Lung (tissue), 12 donors: ENCODE results near the gene NPHP4. TPM values are rescaled to one million over a fixed set of nuclear protein-coding genes. Genes with fewer than 3 reads are reported as not detected.
"Not testable (repeated sequence)": the region's sequence is repeated elsewhere in the genome, so short reads cannot be mapped to it uniquely, and the experiment has no call there.

Source experiments
- ATAC-seq: fragments of 200-7000 bp; cut with Tn5 transposase; one replicate; pipeline ENCODE4 v1.9.1; 2020; ENCODE audit warnings: moderate number of reproducible peaks; ENCODE audit not compliant: insufficient read depth, low FRiP score
- DNase-seq, 3 donors: peaks; one replicate each; pipeline ENCODE4 v3.0.0-alpha.2; 2013 to 2017
- H3K27ac ChIP-seq, 2 donors: one replicate each; pipeline ENCODE4 v1.5.1; 2013; ENCODE audit warnings: mild to moderate bottlenecking in 2 of 2, moderate library complexity in 2 of 2, control low read depth in 1 of 2, inconsistent platforms in 1 of 2, low read depth in 1 of 2, low read length in 1 of 2
- H3K27me3 ChIP-seq, 3 donors: one replicate each; pipeline ENCODE4 v1.5.1; 2013; ENCODE audit warnings: low read length in 2 of 3; ENCODE audit not compliant: control insufficient read depth in 3 of 3, insufficient read depth in 3 of 3
- H3K36me3 ChIP-seq, 4 donors: one replicate each; pipeline ENCODE4 v1.5.1; 2013; ENCODE audit warnings: low read length in 4 of 4, mild to moderate bottlenecking in 1 of 4, moderate library complexity in 1 of 4; ENCODE audit not compliant: control insufficient read depth in 4 of 4, insufficient read depth in 4 of 4
- H3K4me1 ChIP-seq, 5 donors: one replicate each; pipeline ENCODE4 v1.5.1; 2013; ENCODE audit warnings: low read length in 5 of 5, mild to moderate bottlenecking in 2 of 5, moderate library complexity in 1 of 5; ENCODE audit not compliant: control insufficient read depth in 5 of 5, insufficient read depth in 5 of 5
- H3K4me3 ChIP-seq: one replicate; pipeline ENCODE4 v1.5.1; 2013; ENCODE audit warnings: mild to moderate bottlenecking, control low read depth, moderate library complexity
- H3K9ac ChIP-seq, 2 donors: one replicate each; pipeline ENCODE4 v1.5.1; 2013; ENCODE audit warnings: low read length in 2 of 2, control low read depth in 1 of 2; ENCODE audit not compliant: insufficient read depth in 1 of 2
- H3K9me3 ChIP-seq, 4 donors: one replicate each; pipeline ENCODE4 v1.5.1; 2013; ENCODE audit warnings: low read length in 3 of 4, mild to moderate bottlenecking in 1 of 4, moderate library complexity in 1 of 4; ENCODE audit not compliant: control insufficient read depth in 4 of 4, insufficient read depth in 3 of 4
- WGBS, 2 donors: extraction: QIAGEN DNeasy Blood & Tissue Kit; methylation state at CpG; one replicate each; pipeline ENCODE4 v1.1.7; 2013; 5-methylcytosine and 5-hydroxymethylcytosine counted together
- polyA plus RNA-seq, 2 donors: library from polyadenylated mRNA; stranded (reverse); fragments of 200-250 nt; gene quantifications; one replicate each; pipeline ENCODE4 v1.2.1, GENCODE V29; 2013
- total RNA-seq, 2 donors: library from RNA; depleted of rRNA in 1 of 2; stranded (reverse); fragments of >200 nt in 1 of 2; gene quantifications; one replicate each; pipeline ENCODE4 v1.2.1, GENCODE V29; 2014 to 2021
- TF ChIP-seq, protein P1 (sequence below): IDR thresholded peaks from 2 replicates; pipeline ENCODE4 v1.5.1; 2012; ENCODE audit warnings: mild to moderate bottlenecking; ENCODE audit errors: control extremely low read depth, extremely low read depth
- donor health status: control.
- donor health status: control.
- donor health status: Bipolar disorder and iron deficiency.
- donor health status: healthy.
- donor health status: DM: yes; HTN: yes; CAD: no.

Gene NPHP4
- total and polyA plus RNA-seq, 4 donors, result 6.0 to 23.3 (median 11.1) TPM

DNA sequence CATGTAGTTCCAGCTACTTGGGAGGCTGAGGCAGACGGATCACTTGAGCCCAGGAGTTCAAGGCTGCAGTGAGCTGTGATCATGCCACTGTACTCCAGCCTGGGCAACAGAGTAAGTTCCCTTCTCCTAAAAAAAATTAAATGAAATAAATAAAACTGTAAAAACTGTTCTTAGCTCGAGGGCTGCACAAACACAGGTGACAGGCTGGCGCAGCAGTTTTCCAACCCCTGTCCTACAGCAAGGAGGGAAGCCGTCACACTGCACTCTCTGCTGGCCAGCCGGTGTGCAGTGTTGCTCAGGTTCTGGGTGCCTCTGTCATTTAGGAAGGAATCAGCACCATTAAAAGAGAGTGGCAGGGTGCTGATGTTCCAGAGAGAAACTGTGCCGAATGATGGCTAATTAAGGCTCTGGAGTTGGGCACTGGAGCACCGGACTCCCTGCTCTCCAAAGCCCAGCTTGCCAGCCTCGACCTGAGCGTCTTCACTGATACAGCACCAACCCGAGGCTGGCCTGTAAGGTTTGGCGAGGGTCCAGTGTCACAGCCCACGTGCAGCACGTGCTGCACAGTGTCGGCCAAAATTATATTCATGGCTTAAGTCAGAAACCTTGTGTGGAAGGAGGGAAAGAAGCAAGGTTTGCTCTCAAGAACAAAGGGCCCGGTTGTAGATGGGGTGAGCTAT, 27.1 kb upstream of the NPHP4 start:
- Histone ChIP-seq H3K36me3 (no peaks in the 10 kb centered on the region), H3K27ac (no peak overlapping the region), H3K9me3 (no peaks in the 10 kb centered on the region), H3K4me1 (no peaks in the 10 kb centered on the region), H3K4me3 (no peak overlapping the region), H3K9ac (no peak overlapping the region), H3K27me3 (no peaks in the 10 kb centered on the region)
- WGBS, 2 donors, result 87 to 93% methylated on average over 15 of the region's 15 CpGs
- DNase-seq, result no peak
- TF ChIP-seq, protein P1, sequence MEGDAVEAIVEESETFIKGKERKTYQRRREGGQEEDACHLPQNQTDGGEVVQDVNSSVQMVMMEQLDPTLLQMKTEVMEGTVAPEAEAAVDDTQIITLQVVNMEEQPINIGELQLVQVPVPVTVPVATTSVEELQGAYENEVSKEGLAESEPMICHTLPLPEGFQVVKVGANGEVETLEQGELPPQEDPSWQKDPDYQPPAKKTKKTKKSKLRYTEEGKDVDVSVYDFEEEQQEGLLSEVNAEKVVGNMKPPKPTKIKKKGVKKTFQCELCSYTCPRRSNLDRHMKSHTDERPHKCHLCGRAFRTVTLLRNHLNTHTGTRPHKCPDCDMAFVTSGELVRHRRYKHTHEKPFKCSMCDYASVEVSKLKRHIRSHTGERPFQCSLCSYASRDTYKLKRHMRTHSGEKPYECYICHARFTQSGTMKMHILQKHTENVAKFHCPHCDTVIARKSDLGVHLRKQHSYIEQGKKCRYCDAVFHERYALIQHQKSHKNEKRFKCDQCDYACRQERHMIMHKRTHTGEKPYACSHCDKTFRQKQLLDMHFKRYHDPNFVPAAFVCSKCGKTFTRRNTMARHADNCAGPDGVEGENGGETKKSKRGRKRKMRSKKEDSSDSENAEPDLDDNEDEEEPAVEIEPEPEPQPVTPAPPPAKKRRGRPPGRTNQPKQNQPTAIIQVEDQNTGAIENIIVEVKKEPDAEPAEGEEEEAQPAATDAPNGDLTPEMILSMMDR, result no peak
- no peak for ATAC-seq

- H3K4me3 ChIP-seq, H3K36me3 ChIP-seq, H3K9ac ChIP-seq, DNase-seq, H3K27ac ChIP-seq, ATAC-seq, H3K9me3 ChIP-seq, H3K4me1 ChIP-seq, H3K27me3 ChIP-seq: not testable (repeated sequence)
- 90 to 92% methylated on average over 7 of the region's 7 CpGs for WGBS, 2 donors
Measured at GRCh38 chr1:6017654-6018053, 25.4 kb upstream of the NPHP4 start.

GRCh38 chr1:6016191-6016865, 24.1 kb upstream of the NPHP4 start:
- no peak overlapping the region for H3K4me3 ChIP-seq
- H3K9ac ChIP-seq, result no peak overlapping the region
- no peaks in the 10 kb centered on the region for H3K9me3 ChIP-seq
- H3K27ac ChIP-seq, result no peak overlapping the region
- H3K4me1 ChIP-seq, result no peaks in the 10 kb centered on the region
- ATAC-seq (no peak), DNase-seq (no peak)
- 93 to 94% methylated on average over 21 of the region's 21 CpGs for WGBS, 2 donors
- no peaks in the 10 kb centered on the region for H3K27me3 ChIP-seq
- TF ChIP-seq, protein P1, result no peak
- no peaks in the 10 kb centered on the region for H3K36me3 ChIP-seq

GRCh38 chr1:6014130-6014999, 22.1 kb upstream of the NPHP4 start:
- DNase-seq (no peak), ATAC-seq (no peak)
- no peak overlapping the region for H3K4me3 ChIP-seq
- no peaks in the 10 kb centered on the region for H3K27me3 ChIP-seq
- H3K36me3 ChIP-seq, result no peaks in the 10 kb centered on the region
- H3K9me3 ChIP-seq, result no peaks in the 10 kb centered on the region
- peak overlapping the region in 1 of 2 donors; percentile 30 for H3K27ac ChIP-seq
- 83 to 85% methylated on average over 19 of the region's 19 CpGs for WGBS, 2 donors
- no peaks in the 10 kb centered on the region for H3K4me1 ChIP-seq
- no peak overlapping the region for H3K9ac ChIP-seq
- TF ChIP-seq, protein P1, result no peak
